BE2C (cell line): Measurements from ENCODE around the gene TTC23.

Experiments used
- DNase-seq: peaks from one replicate; pipeline ENCODE4 v3.0.0-alpha.2; 2020
- H3K27me3 ChIP-seq: fragments of 250-450 bp; sonication (Bioruptor Pico); 2 replicates; pipeline ENCODE4 v1.5.1; 2020; ENCODE audit warnings: mild to moderate bottlenecking
- H3K36me3 ChIP-seq: fragments of 250-450 bp; sonication (Bioruptor Pico); 2 replicates; pipeline ENCODE4 v1.5.1; 2020; ENCODE audit warnings: mild to moderate bottlenecking
- H3K4me1 ChIP-seq: fragments of 250-450 bp; sonication (Bioruptor Pico); 2 replicates; pipeline ENCODE4 v1.5.1; 2020
- H3K4me3 ChIP-seq: 2 replicates; pipeline ENCODE4 v1.5.1; 2011; ENCODE audit warnings: low read depth, low read length
- H3K9me3 ChIP-seq: fragments of 250-450 bp; sonication (Bioruptor Pico); 2 replicates; pipeline ENCODE4 v1.5.1; 2020
- CTCF ChIP-seq: IDR thresholded peaks from 2 replicates; pipeline ENCODE4 v1.5.1; 2012; ENCODE audit warnings: mild to moderate bottlenecking, low read depth, low read length

The TTC23 gene

GRCh38 chr15:99123713-99124451, 125.5 kb downstream of the TTC23 start:
- DNase-seq = peak; percentile 97
- H3K27me3 ChIP-seq = no peaks in the 10 kb centered on the region
- TF ChIP-seq CTCF = no peak

GRCh38 chr15:99122831-99123712, 126.3 kb downstream of the TTC23 start:
- TF ChIP-seq CTCF = no peak

More at GRCh38 chr15:99123713-99124451, 125.5 kb downstream of the TTC23 start:
- H3K36me3 ChIP-seq = peaks cover 55% of the 10 kb centered on the region
- H3K4me3 ChIP-seq = peak overlapping the region; percentile 46
- peaks cover 34% of the 10 kb centered on the region for H3K4me1 ChIP-seq
- H3K9me3 ChIP-seq = no peaks in the 10 kb centered on the region

GRCh38 chr15:99121691-99122410, 127.5 kb downstream of the TTC23 start:
- no peak for TF ChIP-seq CTCF
- Histone ChIP-seq H3K9me3 (no peaks in the 10 kb centered on the region), H3K4me3 (no peak overlapping the region), H3K36me3 (peaks cover 52% of the 10 kb centered on the region), H3K4me1 (peaks cover 34% of the 10 kb centered on the region), H3K27me3 (no peaks in the 10 kb centered on the region)
- DNase-seq = no peak

More at GRCh38 chr15:99122831-99123712, 126.3 kb downstream of the TTC23 start:
- Histone ChIP-seq H3K36me3 (peaks cover 53% of the 10 kb centered on the region), H3K27me3 (no peaks in the 10 kb centered on the region), H3K4me3 (peak overlapping the region; percentile 46), H3K9me3 (no peaks in the 10 kb centered on the region), H3K4me1 (peaks cover 34% of the 10 kb centered on the region)
- DNase-seq = no peak

GRCh38 chr15:99121207-99121606, 128.2 kb downstream of the TTC23 start:
- H3K4me1 ChIP-seq = peaks cover 34% of the 10 kb centered on the region
- no peak for TF ChIP-seq CTCF
- H3K36me3 ChIP-seq = peaks cover 52% of the 10 kb centered on the region

GRCh38 chr15:99120050-99120777, 129.2 kb downstream of the TTC23 start:
- Histone ChIP-seq H3K4me1 (peaks cover 34% of the 10 kb centered on the region), H3K9me3 (no peaks in the 10 kb centered on the region), H3K36me3 (peaks cover 50% of the 10 kb centered on the region), H3K4me3 (no peak overlapping the region), H3K27me3 (no peaks in the 10 kb centered on the region)
- no peak for DNase-seq
- no peak for TF ChIP-seq CTCF

More at GRCh38 chr15:99121207-99121606, 128.2 kb downstream of the TTC23 start:
- Histone ChIP-seq H3K27me3 (no peaks in the 10 kb centered on the region), H3K4me3 (no peak overlapping the region), H3K9me3 (no peaks in the 10 kb centered on the region)
- DNase-seq = no peak
